Fibroblast of the conjunctiva (primary cell): ENCODE results near the gene KLRD1.
"Not testable (repeated sequence)": the region's sequence is repeated elsewhere in the genome, so short reads cannot be mapped to it uniquely, and the experiment has no call there.

ENCODE experiments used
- DNase-seq: peaks from one replicate; pipeline ENCODE4 v3.0.0-alpha.2; 2010; ENCODE audit warnings: low read depth

KLRD1 gene

GRCh38 chr12:10368206-10369171 is 60.8 kb downstream of the KLRD1 start:
- no peak for DNase-seq

- no peak for DNase-seq
Measured at GRCh38 chr12:10369557-10370415, 62.1 kb downstream of the KLRD1 start.

- DNase-seq = not testable (repeated sequence)
Measured at GRCh38 chr12:10371893-10372535, 64.3 kb downstream of the KLRD1 start.

- no peak for DNase-seq
Measured at GRCh38 chr12:10372559-10372958, 64.9 kb downstream of the KLRD1 start.

GRCh38 chr12:10374624-10375018 is 67.0 kb downstream of the KLRD1 start:
- no peak for DNase-seq

GRCh38 chr12:10378737-10379136 is 71.1 kb downstream of the KLRD1 start:
- DNase-seq = not testable (repeated sequence)
